NCI-H146 treated with DMSO at 0.1 percent for 48 hours (cell line): ENCODE results near the gene JAK3.
A peak's percentile ranks its signal among the peaks of the same experiment; 100 is the strongest.

Experiments used
- DNase-seq: peaks from one replicate; lab custom pipeline; 2025; ENCODE audit not compliant: unreplicated experiment; lab: John Stamatoyannopoulos, UW

JAK3 gene

GRCh38 chr19:17841810-17842662, 5.7 kb downstream of the JAK3 start:
- DNase-seq, result peak; percentile 69

DNA sequence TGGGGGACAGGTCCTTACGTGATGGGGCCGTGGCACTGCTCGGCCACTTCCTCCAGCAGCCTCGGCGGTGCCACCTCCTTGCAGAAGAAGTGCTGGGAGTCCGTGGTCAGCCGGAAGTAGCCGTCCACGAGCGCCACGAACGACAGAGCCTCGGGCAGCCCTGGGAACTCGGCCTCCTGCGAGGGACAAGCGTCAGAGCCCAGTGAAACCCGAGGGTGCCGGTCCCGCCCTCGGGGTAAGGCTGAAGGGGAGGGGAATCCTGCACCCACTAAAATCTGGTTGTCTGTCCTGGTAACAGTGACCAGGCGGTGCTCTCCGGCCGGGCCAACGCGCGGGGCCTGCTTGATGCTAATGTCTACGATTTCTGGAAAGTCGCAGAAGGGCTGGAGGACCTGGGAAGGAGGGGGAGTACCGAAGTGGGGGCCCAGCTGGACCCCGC, 6.4 kb downstream of the JAK3 start:
- no peak for DNase-seq

DNA sequence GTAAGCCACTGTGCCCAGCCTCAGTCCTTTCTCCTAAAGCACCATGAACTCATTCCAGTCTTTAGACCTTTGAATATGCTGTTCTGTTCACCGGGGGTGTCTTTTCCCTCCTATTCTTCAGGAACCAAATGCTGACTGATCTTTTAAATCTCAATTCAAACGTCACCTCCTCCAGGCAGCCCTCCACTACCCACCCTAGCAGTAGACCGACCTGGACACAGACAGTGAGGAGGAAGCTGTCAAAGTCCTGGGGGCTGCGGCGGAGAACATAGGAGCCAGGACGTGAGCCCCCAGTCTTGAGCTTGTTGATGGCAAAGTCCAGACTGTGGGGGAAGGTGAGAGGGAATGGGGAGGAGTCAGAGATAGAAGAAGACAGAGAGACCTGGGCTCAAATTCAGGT, 7.8 kb downstream of the JAK3 start:
- no peak for DNase-seq

DNA sequence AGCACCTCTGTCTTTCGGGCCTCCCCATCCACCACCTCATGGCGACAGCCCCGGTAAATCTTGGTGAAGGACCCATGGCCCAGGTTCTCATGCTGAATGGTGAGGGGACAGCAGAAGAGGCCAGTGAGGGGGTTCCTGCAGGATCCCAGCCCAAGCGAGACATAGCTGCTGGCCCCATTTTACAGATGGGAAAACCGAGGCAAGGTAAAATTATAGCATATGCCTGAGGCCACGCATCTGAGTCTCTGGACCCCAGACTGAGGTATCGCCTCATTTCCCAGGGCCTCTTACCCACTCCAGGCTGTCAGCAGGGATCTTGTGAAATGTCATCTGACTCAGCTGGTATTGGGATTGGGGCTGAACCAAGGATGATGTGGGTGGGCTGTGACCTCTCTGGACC, 9.8 kb downstream of the JAK3 start:
- DNase-seq, result no peak

GRCh38 chr19:17836530-17836929, 11.3 kb downstream of the JAK3 start:
- no peak for DNase-seq

DNA sequence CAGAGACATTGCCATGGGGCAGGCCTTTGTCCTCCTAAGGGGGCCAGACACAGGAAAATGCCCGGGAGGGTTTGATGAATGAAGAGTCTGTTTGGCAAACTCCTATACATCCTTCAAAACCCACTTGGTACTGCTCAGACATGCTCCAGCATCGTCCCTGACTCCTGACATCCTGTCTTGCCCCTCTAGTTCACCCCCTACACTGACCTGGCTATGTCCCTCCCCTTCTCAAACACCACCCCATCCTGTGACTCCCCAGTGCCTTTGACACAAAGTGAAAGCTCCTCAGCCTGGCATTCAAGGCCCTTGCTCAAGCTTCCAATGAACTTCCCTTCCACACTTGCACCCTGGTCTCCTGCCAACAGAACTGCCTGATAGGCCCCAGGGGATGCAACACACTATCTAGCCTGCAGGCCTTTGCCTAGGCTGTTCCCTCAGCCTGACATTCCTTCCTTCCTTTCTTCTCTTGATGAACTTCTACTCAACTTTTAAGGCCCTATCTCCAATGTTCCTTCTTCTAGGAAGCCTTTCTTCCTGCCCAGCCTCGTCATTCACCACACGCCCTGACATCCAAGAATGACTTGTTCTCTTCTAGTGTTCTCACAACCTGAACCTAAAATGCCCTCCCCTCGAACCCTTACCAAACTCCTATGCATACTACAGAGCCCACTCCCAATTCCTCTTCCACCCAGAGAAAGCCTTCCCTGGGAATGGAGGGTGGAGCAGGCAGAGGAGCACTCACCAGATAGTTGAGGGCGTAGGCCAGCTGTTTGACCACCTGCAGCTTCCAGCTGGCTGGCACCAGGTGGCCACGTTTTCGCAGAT, 12.4 kb downstream of the JAK3 start:
- DNase-seq, result no peak

DNA sequence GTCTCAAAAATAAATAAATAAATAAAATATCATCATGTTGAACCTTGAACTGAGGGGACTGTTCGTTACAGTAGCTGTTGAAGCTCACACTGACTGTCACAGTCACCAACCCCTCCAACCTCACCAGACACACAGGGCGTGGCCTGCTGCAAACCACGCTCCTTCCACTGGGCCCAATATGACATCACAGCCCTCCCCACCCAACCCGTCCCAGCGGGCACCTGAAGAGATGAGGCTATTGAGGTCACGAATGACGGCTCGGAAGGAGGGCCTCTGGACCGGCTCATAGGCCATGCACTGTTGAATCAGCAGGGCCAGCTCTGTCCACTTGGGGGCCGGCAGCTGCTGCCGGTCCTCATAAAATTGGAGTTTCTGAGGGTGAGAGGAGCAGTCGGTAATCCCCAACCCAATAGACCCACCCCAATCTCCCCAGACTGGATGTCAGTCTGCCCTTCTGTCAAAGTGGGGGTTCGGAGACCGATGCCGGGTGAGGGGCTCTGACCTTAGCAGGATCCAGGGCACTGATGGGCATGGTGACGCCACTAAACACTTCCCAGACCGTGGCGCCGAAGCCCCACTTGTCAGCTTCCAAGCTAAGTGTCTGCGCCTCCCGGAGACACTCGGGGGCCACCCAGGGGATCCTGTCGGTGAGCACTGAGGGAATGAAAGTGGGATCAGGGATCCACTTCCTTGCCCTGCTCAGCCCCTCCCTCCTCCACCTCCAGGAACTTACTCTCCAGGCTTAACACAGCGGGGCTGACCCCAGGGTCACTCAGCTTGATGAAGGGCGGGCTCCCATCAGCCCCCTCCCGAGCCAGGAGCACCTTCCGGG, 13.2 kb downstream of the JAK3 start:
- no peak for DNase-seq

DNA sequence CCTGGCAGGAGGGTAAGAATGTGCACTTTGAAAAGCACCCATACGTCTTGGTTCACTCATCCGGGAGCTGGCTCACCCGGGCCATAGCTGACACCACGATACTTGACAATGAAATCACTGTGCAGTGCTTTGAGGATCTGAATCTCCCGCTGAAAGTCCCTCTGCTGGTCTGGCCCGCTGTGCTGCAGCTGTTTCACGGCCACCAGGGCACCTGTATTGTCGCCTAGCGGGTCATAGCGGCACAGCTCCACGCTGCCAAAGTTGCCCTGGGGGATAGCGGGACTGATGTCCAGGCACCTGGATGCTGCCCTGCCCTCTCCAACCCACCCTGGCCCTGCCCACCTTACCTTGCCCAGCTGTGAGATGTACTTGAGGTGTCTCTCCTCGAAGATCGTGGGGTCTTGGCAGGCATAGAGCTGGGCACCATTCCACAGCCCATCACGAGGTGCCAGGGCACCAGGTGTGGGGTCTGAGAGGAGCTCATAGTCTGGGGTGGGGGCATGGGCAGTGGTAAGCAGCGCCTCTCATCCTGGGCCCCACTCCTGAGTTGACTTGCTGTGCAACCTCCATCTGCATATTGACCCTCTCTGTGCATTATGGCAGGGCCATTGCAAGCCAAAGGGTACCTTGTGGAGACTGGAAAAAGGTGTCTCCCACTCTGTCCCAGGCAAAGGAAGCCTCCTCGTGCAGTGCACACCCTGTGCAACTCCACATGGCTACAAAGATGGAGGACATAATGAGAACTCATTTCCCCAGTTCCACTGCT, 15.2 kb downstream of the JAK3 start:
- no peak for DNase-seq

DNA sequence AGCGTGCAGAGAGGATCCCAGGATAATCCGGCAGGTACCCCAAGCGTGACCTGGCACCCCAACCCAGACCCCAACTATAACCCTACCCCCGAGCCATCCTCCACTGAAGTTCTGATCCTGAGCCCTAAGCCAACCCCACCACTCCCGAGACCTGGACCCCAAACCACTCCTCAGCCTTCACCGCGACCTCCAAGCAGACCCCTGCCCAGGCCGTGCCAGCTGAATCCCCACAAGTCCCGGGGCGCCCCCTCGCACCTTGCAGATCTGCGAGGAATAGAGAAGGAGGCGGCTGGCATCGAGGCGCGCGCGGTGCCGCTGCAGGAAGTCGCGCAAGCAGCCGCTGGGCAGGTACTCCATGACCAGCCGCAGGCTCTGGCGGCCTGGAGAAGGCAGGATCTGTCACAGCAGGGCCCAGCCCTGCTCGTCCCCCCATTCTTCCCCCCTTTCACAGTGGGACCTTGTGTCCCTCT, 16.3 kb downstream of the JAK3 start:
- no peak for DNase-seq

GRCh38 chr19:17830567-17831418, 17.0 kb downstream of the JAK3 start:
- DNase-seq, result peak; percentile 80

DNA sequence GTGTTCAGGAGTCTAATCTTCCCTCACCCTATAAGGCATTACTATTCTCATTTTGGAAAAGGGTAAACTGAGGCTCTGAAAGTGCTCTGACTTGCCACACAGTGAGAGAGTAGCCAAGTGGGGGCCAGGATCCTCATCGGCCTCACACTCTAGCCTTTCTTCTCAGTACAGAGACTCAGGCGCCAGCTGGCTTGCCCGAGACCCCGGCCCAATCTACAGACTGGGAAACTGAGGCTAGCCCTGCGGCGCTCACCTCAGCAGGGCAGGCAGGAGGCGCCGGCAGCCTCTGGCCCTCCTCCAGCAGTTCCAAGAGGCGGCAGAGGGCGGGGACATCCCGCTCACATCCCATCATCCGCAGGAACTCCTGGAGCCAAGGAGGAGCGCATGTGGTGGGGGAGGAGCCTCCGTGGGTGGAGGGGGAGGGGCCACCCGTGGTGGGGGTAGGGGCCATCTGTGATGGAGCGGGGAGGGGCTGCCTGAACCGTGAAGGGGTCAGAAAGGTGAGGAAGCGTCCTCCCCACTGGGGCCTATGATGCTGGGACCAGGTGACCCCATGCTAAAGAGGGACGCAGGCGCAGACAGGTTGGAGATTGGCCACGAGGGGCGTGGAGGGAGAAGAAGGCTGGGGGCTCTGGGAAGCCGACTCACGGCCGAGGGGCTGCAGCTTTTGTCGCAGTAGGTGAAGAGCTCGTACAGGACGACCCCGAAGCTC, 17.8 kb downstream of the JAK3 start:
- peak; percentile 54 for DNase-seq

DNA sequence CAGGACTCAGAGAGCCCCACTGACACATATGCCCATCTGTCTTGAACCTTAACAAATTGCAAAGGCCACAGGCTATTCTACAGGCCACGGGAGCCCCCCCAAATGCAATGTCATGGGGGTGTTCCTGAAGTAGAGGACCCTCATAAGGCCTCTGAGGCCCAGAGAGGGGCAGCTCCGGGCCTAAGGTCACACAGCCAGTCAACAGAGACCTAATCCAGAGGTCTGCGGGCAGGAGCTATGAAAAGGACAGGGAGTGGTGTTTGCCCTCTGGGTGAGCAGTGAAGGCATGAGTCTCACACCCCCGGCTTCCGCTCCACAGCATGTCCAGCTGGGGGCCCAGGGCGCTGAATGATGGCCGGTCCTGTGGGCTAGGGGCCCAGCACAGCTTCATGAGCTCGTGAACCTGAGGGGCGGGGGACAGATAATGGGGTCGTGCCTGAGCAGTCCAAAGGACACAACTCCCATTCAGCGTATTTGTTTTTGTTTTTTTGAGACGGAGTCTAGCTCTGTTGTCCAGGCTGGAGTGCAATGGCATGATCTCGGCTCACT, 21.2 kb downstream of the JAK3 start:
- no peak for DNase-seq

DNA sequence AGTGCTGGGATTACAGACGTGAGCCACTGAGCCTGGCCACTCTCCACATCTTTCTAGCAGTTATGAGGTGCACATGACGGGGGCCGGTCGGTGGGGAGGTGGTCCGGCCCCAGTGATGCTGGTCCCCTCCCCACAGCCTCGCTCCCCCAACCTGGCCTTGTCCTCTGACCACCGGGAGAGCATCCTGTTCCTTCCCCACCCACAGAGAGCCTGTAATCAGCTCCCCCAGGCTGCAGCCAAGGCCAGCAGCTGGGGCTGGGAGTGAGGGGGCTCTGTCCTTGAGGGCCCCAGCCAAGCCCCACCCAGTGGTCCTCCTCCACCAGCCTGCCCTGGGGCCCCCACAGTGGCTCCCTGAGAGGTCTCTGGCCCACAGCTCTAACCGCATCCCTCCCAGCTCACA, 23.4 kb downstream of the JAK3 start:
- DNase-seq, result no peak

DNA sequence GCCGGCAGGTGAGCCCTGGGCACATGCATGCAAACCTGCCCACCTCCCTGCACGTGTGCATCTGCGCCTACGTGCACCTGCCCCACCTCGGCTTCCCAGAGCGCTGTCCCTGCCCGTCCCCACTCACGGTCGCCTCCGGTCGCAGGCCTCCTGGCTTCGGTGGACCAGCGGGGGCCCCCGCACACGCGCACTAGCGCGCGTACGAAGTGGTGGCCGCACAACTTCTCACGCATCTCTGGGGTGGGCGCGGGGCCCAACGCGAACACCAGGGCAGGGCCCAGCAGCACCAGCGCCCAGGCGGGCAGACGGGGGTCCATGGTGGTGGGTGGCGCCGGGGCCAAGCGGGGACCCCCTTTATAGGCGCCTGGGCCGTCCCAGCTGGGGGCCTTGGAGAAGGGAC, 26.6 kb downstream of the JAK3 start, which contains the start of gene INSL3:
TSS of gene INSL3 (minus strand) at position 330 of the 400 bp plus-strand sequence. CDS start at position 317, 13 bp downstream.
- no peak for DNase-seq

DNA sequence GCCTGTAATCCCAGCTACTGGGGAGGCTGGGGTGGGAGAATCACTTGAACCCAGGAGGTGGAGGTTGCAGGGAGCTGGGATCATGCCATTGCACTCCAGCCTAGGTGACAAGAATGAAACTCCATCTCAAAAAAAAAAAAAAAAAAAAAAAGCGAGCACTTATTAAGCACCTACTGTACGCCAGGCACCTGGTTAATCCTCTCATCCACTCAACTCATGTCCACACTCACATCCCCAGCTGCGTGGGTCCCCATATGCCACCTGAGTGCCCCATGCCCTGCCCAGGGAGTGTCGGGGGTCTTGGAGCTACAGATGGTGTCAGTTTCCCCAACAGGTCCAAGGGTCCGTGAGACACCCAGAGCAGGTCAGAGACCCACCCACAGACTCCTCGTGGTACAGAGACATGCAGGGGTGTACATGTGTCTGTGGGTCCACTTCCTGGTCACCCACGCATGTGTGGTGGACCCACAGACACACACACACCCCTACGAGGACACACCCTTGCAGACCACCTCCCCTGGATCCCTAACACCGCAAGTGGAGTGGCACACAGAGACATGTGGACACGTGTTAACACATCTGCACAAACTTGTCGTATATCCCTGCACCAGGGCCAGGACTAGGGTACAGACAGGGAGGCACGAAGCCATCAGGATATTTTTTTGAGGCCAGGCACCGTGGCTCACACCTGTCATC, 30.0 kb downstream of the JAK3 start:
- DNase-seq, result no peak

- no peak for DNase-seq
These were observed 35.7 kb downstream of the JAK3 start for GRCh38 chr19:17812099-17812498.

DNA sequence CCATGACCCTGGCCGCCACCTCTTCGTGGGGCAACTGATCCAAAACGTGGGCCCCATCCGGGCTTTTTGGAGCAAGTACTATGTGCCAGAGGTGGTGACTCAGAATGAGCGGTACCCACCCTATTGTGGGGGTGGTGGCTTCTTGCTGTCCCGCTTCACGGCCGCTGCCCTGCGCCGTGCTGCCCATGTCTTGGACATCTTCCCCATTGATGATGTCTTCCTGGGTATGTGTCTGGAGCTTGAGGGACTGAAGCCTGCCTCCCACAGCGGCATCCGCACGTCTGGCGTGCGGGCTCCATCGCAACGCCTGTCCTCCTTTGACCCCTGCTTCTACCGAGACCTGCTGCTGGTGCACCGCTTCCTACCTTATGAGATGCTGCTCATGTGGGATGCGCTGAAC, 36.1 kb downstream of the JAK3 start:
- DNase-seq, result no peak

GRCh38 chr19:17811103-17811502, 36.7 kb downstream of the JAK3 start:
- DNase-seq, result no peak
